IMR-90 (cell line): Measurements from ENCODE around the gene ZNF232.
"Not testable (repeated sequence)": the region's sequence is repeated elsewhere in the genome, so short reads cannot be mapped to it uniquely, and the experiment has no call there.

Experiments used
- BHLHE40 ChIP-seq: fragments of 150-350 bp; IDR thresholded peaks from 2 replicates; pipeline ENCODE4 v1.6.1; 2016; ENCODE audit warnings: mild to moderate bottlenecking, low read depth, low read length
- CEBPB ChIP-seq: IDR thresholded peaks from 2 replicates; pipeline ENCODE4 v1.6.1; 2012; ENCODE audit warnings: low read depth, low read length, improper control_type of control experiment
- CHD1 ChIP-seq: IDR thresholded peaks from 2 replicates; pipeline ENCODE4 v1.6.1; 2012; ENCODE audit warnings: low read depth, low read length, improper control_type of control experiment
- CTCF ChIP-seq: conservative IDR thresholded peaks from 2 replicates; pipeline ENCODE4 v1.5.1; 2012; ENCODE audit warnings: mild to moderate bottlenecking, low read depth, low read length, improper control_type of control experiment
- ELK1 ChIP-seq: fragments of 150-350 bp; IDR thresholded peaks from 2 replicates; pipeline ENCODE4 v1.6.1; 2016; ENCODE audit warnings: low read depth, mild to moderate bottlenecking, low read length, moderate library complexity, borderline replicate concordance
- MAFK ChIP-seq: IDR thresholded peaks from 2 replicates; pipeline ENCODE4 v1.6.1; 2012; ENCODE audit warnings: low read depth, low read length, improper control_type of control experiment
- MAZ ChIP-seq: IDR thresholded peaks from 2 replicates; pipeline ENCODE4 v1.6.1; 2012; ENCODE audit warnings: low read depth, mild to moderate bottlenecking, low read length, improper control_type of control experiment, moderate library complexity, borderline replicate concordance
- MXI1 ChIP-seq: IDR thresholded peaks from 2 replicates; pipeline ENCODE4 v1.6.1; 2012; ENCODE audit warnings: low read depth, mild to moderate bottlenecking, low read length, moderate library complexity, borderline replicate concordance
- NFE2L2 ChIP-seq: fragments of 150-350 bp; IDR thresholded peaks from 2 replicates; pipeline ENCODE4 v1.6.1; 2016; ENCODE audit warnings: low read depth, mild to moderate bottlenecking, low read length
- POLR2A ChIP-seq: IDR thresholded peaks from 2 replicates; pipeline ENCODE4 v1.6.1; 2012; ENCODE audit warnings: mild to moderate bottlenecking, low read depth, low read length
- RAD21 ChIP-seq: IDR thresholded peaks from 2 replicates; pipeline ENCODE4 v1.6.1; 2012; ENCODE audit warnings: low read length, improper control_type of control experiment
- RFX5 ChIP-seq: IDR thresholded peaks from 2 replicates; pipeline ENCODE4 v1.8.0; 2012; ENCODE audit warnings: low read depth, mild to moderate bottlenecking, low read length, moderate library complexity
- SMC3 ChIP-seq: fragments of 150-350 bp; IDR thresholded peaks from 2 replicates; pipeline ENCODE4 v1.6.1; 2016; ENCODE audit warnings: low read depth, mild to moderate bottlenecking, antibody characterized with exemption, low read length, moderate library complexity
- USF2 ChIP-seq: fragments of 150-350 bp; IDR thresholded peaks from 2 replicates; pipeline ENCODE4 v1.6.1; 2017; ENCODE audit warnings: mild to moderate bottlenecking, antibody characterized with exemption, low read length, low read depth

- not testable (repeated sequence) for TF ChIP-seq POLR2A, RFX5, CTCF, MAFK, SMC3, USF2, RAD21, CEBPB, MXI1, ELK1, CHD1, MAZ, NFE2L2, BHLHE40
Measured at GRCh38 chr17:5146122-5146521, 34.4 kb upstream of the ZNF232 start.
